HG02798 (cell line): ENCODE measurements around the gene KMT2A.
"Not testable (repeated sequence)": the region's sequence is repeated elsewhere in the genome, so short reads cannot be mapped to it uniquely, and the experiment has no call there.

Source experiments
- ATAC-seq: cut with Tn5 transposase; IDR thresholded peaks from one replicate; pipeline ENCODE4 v1.9.1; 2021; ENCODE audit warnings: mild to moderate bottlenecking; ENCODE audit not compliant: unreplicated experiment, poor library complexity

Gene KMT2A

DNA sequence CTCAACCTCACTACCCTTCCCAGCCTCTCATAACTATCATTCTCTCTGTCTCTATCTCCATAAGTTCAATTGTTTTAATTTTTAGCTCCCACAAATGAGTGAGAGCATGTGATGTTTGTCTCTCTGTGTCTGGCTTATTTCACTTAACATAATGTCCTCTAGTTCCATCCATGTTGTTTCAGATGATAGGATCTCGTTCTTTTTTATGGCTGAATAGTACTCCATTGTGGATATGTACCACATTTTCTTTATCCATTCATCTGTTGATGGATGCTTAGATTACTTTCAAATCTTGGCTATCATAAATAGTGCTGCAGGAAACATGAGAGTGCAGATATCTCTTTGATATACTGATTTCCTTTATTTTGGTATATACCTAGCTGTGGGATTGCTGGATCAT, 44.9 kb downstream of the KMT2A start:
- ATAC-seq: not testable (repeated sequence)

DNA sequence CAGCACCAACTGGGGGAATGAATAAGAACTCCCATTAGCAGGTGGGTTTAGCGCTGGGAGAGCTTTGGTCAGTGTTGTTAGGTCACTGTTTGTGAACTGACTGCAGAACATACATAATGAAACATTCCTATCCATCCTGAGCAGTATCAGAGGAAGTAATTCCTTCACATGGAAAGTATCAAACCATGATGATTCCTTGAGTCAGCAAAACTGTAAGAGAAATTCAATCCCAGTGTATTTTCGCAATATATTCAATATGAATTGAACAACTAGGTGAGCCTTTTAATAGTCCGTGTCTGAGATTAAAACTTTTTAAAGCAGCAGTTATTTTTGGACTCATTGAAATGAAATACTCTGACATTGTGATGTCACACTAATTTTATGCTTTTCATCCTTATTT, 48.1 kb downstream of the KMT2A start:
- no peak for ATAC-seq

DNA sequence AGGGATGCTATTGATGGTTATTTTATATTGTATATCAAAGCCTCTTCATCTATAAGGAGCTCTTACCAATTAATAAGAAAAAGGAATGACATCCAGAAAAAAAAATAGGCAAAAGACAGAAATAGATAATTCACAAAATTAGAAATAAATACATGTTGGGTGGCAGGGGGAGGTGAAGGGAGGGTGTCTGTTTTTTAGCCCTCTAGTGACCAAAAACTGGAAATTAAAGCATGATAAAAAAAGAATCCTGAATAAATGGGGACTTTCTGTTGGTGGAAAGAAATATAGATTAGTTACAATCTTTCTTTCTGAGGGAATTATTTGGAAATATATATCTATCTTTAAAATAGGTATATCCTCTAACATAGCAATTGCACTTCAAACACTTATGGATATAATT, 49.0 kb downstream of the KMT2A start:
- ATAC-seq: no peak

DNA sequence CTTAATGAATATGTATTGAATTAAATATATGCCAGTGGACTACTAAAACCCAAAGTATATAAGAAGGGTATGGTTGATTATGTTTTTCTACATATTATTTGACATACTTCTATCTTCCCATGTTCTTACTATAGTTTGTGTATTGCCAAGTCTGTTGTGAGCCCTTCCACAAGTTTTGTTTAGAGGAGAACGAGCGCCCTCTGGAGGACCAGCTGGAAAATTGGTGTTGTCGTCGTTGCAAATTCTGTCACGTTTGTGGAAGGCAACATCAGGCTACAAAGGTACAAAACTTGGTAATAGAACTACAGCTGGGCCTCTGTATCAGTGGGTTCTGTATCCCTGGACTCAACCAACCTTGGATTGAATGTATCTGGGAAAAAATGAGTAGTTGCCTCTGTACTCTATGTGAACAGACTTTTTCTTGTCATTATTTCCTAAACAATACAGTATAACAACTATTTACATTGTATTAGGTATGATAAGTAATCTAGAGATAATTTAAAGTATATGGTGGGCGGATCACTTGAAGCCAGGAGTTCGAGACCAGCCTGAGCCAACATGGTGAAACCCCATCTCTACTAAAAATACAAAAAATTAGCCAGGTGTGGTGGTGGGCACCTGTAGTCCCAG, 52.3 kb downstream of the KMT2A start:
- ATAC-seq: no peak

DNA sequence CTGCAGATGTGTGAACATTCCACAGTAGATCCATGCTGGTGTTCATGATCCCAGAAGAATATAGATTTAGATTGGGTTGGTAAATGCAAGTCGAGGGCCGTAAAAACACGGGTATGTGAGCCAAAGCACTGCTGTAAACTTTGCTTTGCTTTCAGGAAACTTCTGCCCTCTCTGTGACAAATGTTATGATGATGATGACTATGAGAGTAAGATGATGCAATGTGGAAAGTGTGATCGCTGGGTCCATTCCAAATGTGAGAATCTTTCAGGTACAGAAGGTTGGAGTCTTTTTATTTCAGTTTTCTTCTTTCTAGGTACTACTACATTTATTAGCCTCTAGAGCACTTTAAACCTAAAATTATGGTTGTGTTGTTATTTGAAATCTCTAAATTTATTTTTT, 54.7 kb downstream of the KMT2A start:
- ATAC-seq: no peak

DNA sequence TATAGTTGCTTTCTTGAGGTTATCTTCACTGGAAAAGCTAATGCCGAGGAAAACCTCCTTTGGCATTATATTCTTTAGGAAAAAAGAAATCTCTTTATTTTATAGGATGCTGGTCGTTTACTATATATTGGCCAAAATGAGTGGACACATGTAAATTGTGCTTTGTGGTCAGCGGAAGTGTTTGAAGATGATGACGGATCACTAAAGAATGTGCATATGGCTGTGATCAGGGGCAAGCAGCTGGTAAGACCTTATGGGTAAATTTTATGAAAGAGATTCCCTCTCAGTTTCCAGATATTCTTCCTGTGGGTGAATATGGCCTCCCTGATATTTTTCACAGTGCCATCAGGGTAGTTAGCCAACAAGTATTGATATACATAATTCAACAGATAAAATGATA, 61.5 kb downstream of the KMT2A start:
- no peak for ATAC-seq

DNA sequence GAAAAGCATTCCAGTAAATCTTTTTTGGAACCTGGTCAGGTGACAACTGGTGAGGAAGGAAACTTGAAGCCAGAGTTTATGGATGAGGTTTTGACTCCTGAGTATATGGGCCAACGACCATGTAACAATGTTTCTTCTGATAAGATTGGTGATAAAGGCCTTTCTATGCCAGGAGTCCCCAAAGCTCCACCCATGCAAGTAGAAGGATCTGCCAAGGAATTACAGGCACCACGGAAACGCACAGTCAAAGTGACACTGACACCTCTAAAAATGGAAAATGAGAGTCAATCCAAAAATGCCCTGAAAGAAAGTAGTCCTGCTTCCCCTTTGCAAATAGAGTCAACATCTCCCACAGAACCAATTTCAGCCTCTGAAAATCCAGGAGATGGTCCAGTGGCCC, 66.9 kb downstream of the KMT2A start:
- no peak for ATAC-seq

DNA sequence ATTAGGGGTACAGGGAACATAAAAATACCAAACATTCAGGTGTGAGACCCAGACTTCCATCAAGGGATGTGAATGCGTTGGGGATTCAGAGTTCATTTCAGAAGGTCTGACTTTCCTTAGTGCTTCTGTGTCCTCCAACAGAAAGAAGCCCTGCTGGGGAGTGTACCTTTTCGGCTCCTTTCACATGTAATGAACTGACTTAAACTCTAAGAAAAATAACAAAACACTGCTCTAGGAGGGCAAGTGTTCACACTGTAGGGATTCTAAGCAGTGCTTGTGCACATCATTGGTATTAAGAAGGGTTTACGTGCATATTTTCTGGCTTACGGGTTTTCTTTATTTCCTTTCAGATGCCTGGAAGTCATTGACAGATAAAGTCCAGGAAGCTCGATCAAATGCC, 75.3 kb downstream of the KMT2A start:
- ATAC-seq: no peak

DNA sequence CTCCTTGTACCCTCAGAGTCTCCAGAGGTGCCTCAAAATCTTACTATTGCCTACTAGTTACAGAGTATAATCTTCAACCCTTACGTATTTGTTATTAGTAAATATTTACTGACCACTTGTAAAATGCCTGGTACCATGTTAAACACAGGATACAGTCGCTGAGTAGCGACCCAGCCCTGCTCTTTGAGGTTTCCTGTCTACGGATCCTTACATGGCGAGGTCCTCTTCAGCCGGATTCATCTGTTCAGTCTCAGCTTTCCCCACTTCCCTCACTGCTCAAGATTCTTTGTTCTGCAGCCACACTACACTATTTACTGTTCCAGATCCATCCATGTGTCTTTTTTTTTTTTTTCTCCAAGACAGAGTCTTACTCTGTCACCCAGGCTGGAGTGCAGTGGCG, 77.8 kb downstream of the KMT2A start:
- ATAC-seq: no peak

DNA sequence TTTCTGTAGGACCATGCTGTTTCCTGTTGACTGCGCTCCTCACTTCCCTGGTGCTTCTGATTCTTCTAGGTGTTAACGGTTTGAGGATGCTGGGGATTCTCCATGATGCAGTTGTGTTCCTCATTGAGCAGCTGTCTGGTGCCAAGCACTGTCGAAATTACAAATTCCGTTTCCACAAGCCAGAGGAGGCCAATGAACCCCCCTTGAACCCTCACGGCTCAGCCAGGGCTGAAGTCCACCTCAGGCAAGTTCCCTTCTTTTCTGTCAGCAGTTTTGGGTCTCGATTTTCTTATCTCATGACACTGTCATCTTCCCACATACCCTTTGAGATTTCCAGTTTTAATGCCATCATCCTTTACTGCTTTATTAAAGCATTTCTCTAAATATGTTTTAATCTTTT, 83.3 kb downstream of the KMT2A start:
- ATAC-seq: no peak

DNA sequence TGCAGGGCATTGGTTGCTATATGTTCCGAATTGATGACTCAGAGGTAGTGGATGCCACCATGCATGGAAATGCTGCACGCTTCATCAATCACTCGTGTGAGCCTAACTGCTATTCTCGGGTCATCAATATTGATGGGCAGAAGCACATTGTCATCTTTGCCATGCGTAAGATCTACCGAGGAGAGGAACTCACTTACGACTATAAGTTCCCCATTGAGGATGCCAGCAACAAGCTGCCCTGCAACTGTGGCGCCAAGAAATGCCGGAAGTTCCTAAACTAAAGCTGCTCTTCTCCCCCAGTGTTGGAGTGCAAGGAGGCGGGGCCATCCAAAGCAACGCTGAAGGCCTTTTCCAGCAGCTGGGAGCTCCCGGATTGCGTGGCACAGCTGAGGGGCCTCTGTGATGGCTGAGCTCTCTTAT, 85.6 kb downstream of the KMT2A start:
- no peak for ATAC-seq

DNA sequence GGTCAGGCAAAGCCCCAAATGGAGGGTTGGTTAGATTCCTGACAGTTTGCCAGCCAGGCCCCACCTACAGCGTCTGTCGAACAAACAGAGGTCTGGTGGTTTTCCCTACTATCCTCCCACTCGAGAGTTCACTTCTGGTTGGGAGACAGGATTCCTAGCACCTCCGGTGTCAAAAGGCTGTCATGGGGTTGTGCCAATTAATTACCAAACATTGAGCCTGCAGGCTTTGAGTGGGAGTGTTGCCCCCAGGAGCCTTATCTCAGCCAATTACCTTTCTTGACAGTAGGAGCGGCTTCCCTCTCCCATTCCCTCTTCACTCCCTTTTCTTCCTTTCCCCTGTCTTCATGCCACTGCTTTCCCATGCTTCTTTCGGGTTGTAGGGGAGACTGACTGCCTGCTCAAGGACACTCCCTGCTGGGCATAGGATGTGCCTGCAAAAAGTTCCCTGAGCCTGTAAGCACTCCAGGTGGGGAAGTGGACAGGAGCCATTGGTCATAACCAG, 86.3 kb downstream of the KMT2A start:
- no peak for ATAC-seq

DNA sequence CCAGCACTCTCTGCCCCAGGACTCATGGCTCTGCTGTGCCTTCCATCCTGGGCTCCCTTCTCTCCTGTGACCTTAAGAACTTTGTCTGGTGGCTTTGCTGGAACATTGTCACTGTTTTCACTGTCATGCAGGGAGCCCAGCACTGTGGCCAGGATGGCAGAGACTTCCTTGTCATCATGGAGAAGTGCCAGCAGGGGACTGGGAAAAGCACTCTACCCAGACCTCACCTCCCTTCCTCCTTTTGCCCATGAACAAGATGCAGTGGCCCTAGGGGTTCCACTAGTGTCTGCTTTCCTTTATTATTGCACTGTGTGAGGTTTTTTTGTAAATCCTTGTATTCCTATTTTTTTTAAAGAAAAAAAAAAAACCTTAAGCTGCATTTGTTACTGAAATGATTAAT, 88.1 kb downstream of the KMT2A start:
- no peak for ATAC-seq

DNA sequence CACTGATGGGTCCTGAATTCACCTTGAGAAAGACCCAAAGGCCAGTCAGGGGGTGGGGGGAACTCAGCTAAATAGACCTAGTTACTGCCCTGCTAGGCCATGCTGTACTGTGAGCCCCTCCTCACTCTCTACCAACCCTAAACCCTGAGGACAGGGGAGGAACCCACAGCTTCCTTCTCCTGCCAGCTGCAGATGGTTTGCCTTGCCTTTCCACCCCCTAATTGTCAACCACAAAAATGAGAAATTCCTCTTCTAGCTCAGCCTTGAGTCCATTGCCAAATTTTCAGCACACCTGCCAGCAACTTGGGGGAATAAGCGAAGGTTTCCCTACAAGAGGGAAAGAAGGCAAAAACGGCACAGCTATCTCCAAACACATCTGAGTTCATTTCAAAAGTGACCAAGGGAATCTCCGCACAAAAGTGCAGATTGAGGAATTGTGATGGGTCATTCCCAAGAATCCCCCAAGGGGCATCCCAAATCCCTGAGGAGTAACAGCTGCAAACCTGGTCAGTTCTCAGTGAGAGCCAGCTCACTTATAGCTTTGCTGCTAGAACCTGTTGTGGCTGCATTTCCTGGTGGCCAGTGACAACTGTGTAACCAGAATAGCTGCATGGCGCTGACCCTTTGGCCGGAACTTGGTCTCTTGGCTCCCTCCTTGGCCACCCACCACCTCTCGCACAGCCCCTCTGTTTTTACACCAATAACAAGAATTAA, 88.6 kb downstream of the KMT2A start:
- ATAC-seq: no peak

DNA sequence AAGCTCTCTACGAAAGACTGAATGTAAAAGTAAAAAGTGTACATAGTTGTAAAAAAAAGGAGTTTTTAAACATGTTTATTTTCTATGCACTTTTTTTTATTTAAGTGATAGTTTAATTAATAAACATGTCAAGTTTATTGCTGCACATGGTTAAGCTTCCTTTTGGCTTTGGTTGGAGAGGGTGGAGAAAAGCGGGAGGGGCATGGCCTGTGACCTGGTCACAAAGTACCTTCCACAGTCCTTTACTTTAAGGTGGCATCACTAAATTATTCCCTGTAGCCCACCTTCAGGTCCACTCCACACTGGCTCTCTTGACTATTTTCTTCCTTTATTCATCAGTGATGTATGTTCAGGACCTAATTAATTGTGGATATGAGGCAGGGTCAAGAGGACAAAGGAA, 90.4 kb downstream of the KMT2A start:
- ATAC-seq: no peak

DNA sequence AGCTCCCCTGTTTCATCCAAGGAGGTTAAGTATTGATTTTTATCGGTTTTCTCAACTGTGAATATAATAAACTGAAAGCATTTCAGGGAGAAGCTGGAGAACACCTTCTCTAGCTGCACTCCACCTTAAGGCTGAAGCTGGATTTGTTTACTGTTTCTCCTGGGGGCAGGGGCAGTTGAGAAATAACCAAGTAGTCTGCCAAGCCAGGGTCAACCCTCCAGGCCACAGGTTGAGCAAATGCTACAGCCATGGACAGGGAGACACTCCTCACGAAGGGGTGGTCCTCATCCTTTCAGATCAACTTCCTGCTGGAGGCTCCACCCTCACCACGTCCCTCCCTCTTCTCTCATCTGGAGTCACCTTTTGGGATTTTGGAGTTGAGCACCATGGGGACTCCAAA, 90.8 kb downstream of the KMT2A start, which contains the start of gene TTC36:
TTC36 (plus strand) TSS at position 366 of the 400 bp plus-strand sequence; CDS start at position 387, 21 bp downstream.
- no peak for ATAC-seq

DNA sequence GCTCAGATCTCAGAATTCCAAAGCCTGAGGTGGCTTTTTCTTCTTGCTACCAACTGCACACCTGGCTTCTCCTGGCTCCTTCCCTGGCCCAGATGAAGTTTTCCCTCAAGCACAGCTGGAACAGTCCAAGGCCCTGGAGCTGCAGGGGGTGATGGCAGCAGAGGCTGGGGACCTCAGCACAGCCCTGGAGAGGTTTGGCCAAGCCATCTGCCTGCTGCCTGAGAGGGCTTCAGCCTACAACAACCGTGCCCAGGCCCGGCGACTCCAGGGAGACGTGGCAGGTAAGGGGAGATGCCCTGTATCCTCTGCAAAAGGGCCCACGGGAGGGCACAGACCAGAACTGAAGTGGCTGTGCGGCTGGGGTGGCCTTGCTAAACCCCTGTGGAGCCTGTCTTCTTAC, 92.2 kb downstream of the KMT2A start:
- ATAC-seq: no peak

DNA sequence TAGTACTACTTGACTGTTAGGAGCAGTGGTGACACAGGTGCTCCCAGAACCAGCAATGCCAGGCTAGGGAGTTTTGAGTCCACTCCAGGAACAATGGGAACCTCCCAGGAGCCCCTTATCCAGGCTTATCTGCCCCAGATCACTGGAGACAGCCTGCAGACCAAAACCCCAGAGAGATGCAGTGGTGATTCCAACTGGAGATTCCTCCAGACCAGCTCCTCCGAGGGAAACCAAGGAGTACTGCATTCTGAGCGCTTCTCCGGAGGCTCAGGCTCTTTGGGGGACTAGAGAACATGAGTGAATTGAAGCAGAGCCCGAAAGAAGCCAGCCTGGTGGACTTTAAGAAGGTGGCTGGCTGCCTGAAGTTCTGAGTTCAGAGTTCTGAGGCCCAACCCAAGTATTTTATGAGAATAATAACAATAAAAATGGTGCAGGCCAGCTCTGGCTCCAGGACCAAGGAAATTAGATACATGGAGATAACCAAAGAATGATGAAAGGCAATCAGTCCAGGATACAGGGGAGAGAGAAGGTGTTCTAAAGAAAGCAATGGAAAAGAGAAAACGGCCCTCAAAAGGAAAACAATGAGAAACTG, 93.4 kb downstream of the KMT2A start:
- ATAC-seq: no peak

DNA sequence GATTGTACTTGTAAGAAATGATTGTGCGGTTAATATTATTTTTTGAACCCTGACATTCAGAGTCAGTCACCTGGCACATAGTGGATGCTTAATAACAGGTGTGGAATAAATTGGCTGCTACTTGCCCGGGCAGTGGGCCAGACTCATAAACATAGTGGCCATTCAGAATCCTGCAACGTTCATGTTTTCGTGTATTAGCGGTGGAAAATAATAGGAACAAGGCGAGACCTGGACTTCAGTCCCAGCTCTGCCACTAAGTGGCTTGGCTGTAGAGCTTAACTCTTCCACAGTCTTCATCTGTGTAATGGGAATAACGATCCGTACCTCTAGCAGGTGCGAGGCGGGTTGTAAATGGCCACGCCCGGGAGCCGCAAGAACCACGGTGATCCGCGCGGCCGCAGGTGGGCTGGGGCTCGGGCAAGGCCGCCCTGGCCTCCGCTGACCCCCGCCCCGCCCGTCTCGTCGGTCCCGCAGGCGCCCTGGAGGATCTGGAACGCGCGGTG, 93.9 kb downstream of the KMT2A start:
- ATAC-seq: no peak

DNA sequence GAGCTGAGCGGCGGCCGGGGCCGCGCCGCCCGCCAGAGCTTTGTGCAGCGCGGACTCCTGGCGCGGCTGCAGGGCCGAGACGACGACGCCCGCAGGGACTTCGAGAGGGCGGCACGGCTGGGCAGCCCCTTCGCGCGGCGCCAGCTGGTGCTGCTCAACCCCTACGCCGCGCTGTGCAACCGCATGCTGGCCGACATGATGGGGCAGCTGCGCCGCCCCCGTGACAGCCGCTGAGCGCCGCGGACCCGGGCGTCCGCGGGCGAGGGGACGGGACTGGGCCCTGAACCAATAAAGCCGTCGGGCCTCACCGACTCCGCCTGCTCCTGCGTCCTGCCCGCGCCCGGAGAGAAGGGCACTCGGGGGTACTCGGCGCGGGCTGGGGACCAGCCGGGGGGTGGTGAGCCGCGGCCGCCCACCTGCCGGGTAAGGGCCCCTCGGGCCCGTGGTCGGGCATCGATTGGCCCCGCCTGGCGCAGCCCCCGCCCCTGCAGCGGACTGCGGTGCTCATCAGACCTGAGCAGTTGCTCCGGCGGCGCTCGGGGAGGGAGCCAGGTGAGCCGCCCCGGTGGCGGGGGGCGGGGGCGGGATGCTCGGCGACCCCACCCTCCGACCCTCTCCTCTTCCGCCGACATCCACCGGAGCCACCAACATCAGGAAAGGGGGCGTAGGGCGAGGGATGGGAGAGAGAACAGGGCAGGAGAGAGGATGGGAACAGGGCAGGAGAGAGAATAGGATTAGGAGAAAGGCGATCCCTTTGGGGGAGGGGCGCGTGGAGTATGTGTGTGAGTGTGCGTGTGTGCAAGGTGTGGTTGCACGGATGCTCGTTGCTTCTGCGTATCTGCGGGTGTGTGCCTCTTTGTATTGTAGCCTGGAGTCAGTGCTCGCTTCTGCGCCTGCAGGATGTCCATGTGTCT, 94.6 kb downstream of the KMT2A start, which contains the start of gene TMEM25:
TMEM25 (plus strand) TSS at position 510 of the 914 bp plus-strand sequence. CDS start 610 bp downstream, outside the sequence.
- ATAC-seq: peak; percentile 72
